Activated CD4-positive, alpha-beta T cell treated with anti-CD3 and anti-CD28 coated beads, Interleukin-2, amount 50 U/mL, for 1 hour (primary cell): ENCODE data around the gene CEACAM19.
"Not testable (repeated sequence)": the region's sequence is repeated elsewhere in the genome, so short reads cannot be mapped to it uniquely, and the experiment has no call there.

ENCODE experiments used
- DNase-seq: peaks from one replicate; pipeline ENCODE4 v3.0.0-alpha.2; 2020

Gene CEACAM19

DNA sequence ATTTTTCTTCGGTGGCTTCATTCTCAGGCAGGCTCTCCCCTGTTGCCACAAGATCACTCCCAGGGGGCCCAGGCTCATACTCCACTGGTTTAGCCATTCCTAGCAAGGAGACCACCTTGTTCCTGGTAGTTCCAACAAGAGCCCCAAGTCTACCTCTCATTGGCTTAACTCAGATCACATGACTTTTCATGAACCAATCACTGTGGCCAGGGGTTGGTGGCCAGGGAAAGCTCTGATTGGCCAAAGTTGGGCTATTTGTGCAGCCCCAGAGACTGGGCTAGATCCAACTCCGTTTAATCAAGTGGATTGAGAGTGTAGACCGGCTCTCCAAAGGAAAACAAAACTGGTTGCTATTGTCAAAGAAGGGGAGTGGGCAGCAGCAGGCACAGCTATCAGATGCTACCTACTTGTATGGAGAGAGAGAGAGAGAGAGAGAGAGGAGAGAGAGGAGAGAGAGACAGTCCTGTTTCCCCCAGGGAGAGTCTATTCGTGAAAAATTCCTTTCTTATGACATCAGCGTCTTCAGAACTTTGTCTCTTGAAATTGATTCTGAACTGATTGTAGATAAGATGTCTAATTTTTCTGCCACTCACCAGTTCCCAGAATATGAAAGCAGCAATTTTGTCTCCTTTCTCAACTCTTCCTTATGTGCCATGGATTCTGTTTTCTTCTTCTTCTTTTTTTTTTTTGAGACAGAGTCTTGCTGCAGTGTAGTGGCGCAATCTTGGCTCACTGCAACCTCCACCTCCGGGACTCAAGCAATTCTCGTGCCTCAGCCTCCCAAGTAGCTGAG lies 5.9 kb downstream of the CEACAM19 start:
- DNase-seq: no peak

DNA sequence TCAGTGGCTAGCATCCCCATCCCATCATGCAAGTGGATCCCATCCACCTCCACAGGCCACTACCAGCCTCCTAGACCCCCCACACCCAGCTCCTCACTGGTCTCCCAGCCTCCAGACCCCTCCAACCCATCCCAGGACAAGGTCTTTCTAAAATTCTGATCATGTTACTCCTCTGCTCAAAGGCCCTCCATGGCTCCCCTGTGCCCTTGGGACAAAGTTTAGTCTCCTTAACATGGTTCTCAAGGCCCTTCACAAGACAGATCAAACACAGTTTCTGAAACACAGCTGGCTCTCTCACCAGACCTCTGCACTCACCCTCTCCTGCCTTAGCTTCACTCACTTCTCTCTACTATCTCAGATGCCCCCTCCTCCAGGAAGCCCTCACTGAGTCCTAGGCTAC lies 9.3 kb downstream of the CEACAM19 start:
- no peak for DNase-seq

DNA sequence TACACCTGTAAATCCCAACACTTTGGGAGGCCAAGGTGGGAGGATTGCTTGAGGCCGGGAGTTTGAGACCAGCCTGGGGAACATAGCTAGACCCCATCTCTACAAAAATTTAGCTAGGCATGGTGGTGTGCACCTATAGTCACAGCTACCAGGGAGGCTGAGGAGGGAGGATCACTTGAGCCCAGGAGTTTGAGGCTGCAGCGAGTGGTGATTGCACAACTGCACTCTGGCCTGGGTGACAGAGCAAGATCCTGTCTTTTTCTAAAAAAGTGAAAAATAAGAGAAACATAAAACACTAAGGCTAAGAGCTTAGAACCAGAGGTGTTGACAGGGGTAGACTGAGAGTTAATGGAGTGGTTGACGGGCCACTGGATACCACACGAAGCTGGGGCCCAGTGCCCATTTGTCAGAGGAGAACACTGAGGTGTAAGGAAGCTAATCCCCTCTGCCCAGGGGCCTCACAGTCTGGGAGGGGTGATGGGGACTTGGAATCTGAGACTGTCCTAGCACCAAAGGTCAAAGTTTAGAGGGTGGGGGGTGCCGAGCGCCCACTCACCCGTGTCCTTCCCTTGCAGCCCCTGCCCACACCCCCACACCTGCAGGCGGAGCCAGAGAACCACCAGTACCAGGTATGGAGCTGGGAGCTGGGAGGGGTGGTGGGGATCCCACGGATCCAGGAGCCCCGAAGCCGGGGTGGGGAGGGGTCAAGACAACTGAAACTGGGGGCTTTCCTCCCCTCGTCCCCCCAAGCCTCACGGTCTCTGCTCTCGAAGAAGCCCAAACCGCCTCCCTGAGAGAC lies 10.9 kb downstream of the CEACAM19 start:
- no peak for DNase-seq

DNA sequence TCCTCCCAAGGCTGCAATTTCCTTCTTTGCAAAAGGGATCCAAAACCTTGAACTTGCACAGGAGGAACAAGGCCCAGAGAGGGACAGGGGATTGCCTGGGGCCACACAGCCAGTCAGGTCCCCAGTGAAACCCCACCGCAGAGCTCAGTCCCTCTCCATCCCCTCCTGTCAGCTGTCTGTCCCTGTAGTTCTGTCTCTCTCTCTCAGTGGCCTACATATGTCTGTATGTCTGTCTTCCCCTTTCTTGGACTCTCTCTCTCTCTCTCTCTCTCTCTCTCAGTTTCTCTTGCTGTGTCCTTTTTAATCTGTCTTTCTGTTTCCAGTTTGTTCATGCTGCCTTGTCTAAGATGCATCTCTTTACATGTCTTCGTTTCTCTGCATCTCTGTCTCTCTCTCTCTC lies 11.5 kb downstream of the CEACAM19 start:
- no peak for DNase-seq

DNA sequence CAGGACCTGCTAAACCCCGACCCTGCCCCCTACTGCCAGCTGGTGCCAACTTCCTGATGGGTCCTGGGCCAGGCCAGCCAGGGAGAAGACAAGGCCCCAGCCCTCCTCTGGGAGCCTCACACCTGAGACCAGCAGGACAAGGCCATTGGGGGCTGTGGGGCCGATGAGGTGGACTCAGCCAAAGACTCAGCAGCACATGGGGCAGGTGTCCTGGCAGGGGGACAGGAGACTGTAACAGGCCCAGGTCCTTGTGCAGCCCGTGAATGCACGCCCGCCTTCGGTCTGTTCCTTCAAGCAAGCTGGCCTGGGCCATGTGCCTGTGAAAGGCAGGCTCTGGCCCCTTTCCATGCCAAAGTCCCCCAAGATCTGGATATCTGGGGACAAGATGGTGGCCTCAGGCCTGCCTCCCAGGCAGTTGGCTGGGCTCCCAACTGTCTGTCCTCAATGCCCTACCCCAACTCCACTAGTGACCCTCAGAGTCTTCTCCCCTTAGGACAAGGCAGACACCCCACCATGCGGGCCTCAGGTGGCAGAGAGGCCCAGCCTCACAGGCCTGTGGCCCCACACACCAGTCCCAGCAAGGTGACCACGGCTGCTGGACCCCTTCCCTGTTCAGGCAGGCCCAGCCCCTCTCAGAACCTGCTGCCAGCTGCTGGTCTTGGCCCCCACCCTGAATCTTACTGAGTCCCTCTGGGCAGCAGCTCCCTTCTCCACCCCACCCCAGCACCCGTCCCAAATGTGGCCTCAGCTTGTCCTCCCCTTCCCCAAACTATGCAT lies 12.3 kb downstream of the CEACAM19 start:
- DNase-seq: no peak

DNA sequence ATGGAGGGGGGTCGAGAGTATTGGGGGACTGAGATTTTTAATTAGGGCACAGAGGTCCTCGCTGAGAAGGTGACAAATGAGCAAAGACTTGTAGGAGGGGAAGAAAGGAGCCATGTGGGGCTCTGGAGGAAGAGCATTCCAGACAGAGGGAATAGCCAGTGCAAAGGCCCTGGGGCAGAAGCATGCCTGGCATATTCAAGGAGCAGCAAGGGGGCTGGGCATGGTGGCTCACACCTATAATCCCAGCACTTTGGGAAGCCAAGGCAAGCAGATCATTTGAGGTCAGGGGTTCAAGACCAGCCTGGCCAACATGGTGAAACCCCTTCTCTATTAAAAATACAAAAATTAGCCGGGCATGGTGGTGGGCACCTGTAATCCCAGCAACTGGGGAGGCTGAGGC lies 13.1 kb downstream of the CEACAM19 start:
- DNase-seq: not testable (repeated sequence)

DNA sequence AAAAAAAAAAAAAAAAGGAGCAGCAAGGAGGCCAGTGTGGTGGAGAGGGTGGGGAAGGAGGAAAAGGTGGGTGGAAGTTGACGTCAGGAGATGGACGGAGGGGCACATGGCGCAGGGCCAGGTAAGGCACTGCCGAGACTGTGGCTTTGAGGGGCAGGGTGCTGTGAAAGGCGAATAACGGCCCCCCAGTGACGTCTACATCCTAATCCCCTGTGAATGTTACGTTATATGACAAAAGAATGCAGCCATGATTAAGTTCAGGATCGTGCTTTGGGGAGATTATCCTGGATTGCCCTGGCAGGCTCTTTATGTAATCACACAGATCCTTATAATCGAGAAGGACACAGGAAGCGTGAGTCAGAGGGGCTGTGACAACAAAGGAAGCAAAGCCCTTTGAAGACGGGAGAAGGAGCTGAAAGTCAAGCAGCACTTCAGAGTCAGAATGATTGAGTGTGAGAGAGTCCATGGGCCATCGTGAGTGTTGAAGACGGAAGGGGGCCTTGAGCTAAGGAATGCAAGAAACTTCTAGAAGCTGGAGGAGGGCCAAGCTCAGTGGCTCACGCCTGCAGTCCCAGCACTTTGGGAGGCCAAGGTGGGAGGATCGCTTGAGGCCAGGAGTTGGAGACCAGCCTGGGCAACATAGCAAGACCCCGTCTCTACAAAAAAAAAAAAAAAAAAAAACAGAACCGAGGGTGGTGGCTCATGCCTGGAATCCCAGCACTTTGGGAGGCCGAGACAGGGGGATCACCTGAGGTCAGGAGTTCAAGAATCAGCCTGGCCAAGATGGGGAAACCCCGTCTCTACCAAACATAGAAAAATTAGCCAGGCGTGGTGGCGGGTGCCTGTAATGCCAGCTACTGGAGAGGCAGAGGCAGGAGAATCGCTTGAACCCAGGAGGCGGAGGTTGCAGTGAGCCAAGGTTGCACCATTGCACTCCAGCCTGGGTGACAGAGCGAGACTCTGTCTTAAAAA lies 13.9 kb downstream of the CEACAM19 start:
- no peak for DNase-seq

DNA sequence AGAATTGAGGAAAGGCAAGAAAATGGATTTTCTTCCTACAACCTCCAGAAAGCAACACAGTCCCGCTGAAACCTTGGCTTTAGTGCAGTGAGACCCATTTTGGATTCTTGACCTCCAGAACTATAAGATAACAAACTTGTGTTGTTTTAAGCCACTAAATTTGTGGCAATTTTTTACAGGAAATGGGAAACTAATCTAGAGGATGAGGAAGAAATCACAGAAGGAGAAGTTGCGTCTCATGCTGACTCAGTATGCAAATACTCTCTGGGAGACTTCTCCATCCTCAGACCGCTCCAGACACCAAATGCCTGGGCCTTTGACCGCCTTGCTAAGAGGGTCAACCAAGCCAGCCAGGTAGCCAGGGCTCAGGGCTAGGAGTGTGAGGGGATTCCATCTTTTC lies 14.6 kb downstream of the CEACAM19 start:
- no peak for DNase-seq

DNA sequence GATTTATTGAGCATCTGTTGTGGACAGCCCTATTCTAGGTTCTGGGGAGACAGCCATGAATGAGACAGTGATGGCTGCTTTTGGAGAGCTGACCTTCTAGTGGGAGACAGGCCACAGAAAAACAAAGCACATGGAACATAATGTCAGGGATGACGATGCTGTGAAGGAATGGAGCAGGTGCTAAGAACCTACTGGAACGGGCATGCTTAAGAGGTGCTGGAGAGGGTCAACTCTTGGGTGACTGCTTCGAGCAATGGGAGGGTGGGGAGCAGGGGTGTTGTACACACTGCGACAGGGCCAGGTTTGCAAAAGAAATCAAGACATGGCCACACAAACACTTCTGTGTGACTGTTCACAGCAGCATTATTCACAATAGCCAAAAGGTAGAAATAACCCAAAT lies 15.6 kb downstream of the CEACAM19 start:
- DNase-seq: no peak

DNA sequence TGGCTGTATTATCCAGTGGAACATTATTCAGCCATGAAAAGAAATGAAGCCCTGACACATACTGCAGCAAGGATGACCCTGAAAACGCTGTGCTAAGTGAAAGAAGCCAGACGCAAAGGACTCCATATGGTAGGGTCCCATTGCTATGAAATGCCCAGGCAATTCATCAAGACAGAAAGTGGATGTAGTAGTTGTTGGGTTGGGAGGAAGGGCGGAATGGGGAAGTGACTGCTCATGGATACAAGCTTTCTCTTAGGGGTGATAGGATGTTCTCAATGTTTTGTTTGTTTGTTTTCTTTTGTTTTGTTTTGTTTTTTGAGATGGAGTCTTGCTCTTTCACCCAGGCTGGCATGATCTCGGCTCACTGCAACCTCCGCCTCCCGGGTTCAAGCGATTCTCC lies 16.6 kb downstream of the CEACAM19 start:
- DNase-seq: no peak

DNA sequence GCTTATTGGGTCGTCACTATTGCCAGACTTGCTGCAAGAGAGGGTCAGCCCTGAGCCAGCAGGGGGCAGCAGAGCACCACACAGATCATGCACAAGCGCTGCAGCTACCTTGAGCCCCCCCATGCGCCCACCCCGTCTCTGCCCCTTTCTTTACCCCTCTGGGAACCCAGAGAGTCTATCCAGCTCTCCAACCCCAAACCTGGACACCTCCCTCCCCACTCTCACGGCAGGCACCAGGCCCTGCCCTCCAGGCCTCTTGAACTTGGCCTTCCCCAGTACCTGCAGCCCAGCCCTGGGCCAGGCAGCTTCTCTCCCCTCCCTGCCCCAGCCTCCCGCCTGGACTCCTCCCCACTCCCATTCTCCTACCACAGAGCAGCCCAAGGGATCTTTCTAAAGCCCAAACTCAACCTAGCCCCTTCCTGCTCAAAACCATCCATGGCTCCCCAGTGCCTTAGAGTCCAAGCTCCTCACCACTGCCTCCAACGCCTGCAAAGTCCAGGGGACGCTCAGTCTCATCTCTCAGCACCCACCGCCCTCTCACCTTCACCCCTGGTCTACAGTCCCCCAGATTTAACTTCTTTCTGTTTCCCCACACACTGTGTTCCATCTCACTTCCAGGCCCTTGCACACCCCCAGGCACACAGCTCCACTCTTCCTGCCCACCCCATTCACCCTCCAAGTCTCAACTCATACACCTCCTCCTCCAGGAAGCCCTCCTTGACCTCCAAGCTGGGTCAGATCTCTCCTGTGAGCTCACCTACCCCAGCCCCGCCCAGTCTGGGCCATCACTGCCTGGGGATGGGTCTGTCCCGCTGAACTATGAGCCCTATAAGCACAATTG lies 18.2 kb downstream of the CEACAM19 start:
- peak; percentile 82 for DNase-seq

DNA sequence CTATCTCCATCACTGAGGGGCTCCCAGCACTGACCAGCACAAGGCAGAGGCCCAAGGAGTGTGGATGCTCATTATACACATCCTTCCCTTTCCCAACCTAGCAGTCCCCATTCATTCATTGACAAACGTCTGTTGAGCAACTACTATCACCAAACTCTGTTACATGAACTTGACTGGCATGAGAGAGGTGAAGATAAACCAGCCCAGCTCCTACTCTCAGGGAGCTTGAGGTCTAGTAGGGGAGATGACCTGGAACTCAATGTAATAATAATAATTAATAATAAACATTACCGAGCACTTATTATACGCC lies 18.8 kb downstream of the CEACAM19 start:
- DNase-seq: no peak

DNA sequence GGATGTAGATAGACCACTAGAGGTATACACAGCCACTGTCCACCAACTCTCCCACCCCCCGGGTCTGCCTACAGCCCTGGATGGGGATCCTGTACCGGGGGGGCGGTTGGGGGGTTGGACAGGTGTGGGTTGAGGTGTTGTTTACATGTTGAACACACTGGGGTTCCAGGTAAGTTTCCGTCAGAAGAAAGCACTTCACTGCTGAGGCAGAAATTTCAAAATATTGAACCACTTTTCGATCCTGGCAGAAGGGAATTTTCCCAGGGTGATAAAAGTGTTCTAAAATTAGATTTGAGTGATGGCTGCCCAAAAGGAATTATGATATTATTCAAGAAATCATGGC lies 21.1 kb downstream of the CEACAM19 start:
- DNase-seq: no peak

DNA sequence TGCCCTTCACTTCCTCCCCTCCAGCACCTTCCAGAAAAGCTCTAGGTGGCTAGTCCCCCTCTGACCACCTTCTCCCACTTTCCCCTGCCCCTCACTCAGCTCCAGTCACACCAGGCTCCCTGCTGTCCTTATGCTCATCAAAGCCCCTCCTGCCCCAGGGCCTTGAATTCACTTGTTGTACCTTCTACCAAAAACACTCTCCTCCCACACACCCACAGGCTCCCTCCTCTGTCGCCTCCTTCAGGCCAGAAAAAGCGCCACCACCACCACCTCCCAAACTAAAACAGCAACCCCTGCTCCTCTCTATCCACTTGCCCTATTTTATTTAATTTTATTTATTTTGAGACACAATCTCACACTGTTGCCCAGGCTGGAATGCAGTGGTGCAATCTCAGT lies 22.9 kb downstream of the CEACAM19 start:
- DNase-seq: peak; percentile 14

DNA sequence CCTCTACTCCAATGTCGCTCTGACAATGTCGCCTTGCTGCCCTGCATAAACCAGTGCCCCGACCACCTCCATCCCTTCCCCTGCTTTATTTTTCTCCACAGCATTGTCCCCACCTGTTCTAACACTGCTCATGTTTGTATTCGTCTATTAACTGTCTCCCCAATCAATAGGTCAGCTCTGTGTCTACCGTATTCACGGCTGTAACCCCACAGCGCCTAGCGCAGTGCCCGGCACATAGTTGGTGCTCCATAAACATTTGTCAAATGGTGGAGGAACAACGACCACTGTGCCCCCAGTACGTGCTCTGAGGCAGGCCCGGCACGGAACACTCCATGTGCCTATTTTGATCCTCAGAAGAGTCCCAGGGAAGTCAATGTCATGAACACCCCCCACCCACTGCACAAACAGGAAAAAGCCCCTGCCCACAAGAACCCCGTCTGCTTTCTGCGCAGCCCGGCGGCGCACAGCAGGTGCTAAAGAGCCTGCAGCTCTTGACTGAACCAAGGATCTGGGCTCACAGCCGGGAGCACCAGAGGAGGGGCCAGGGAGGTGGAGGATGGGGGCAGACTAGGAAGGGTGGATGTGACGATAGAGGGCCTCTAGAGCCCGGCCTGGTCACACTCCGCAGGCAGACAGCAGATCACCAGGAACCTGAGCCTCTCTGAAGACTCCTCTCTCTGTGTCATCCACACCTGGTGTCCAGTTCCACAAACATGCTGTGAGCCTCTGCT lies 25.8 kb downstream of the CEACAM19 start:
- DNase-seq: no peak

DNA sequence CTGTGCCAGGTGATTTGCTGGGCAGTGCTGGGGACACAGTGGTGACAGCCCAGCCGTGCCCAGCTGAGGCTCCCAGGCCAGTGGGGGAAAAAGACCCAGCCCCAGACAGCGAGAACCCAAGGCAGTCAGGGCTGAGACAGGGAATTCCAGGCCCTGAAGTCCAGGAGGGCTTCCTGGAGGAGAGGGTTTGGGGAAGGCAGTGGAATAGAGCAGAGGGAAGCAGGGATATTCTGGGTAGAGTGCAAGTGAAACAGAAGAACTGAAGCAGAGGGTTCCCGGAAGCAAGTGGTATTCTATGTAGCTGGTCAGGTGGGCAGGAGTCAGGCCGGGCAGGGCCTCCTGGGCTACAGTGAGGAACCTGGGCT lies 26.4 kb downstream of the CEACAM19 start:
- DNase-seq: no peak

DNA sequence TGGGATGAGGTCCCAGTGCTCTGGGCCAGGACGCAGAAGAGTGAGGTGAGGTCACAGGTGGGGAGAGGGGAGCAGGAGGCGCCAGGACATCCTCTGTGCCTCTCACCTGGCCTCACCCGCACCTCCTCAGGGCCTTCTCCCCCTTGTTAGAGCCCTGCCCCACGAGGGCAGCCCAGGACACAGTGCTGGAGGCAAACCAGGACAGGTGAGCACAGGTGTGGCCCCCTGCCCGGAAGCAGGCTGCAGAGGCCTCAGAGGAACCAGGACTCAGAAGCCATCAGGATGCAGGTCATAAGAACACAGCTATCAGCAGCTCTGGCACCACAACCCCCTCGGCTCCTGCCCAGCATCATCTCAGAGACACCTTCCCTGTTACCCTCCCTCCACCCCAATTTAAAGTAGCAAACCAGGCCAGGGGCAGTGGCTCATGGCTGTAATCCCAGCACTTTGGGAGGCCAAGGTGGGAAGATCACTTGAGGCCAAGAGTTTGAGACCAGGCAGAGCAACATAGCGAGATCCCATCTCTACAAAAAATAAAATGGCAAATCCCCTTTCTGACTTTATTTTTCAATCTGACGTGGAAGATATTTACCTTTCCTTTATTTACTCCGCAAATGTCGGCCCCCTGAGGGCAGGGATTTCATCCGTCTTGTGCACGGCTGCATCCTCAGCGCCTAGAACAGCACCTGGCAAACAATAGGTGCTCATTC lies 27.4 kb downstream of the CEACAM19 start, which contains the start of gene CEACAM16:
Gene CEACAM16, plus strand, starts transcription at position 660 of the 710 bp plus-strand sequence. CDS start 2,306 bp downstream, outside the sequence.
- DNase-seq: no peak

DNA sequence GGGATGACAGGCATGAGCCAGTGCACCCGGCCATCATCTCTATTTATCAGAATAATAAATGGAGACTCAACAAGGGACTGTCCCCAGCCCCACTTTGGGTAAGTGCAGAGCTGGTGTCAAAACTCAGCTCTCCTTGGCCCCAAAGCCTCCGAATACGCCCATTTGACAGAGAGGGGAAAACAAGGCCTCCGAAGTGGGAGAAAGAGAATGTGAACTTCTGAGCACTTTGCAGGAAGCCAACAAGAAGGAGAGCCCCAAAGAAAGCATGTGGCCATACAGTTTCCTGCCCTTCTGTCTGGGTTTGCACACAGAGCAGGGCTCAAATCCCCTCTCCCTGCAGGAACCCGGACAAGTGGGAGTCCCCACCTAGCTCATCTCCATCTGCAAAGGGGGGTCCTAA lies 29.3 kb downstream of the CEACAM19 start:
- no peak for DNase-seq

DNA sequence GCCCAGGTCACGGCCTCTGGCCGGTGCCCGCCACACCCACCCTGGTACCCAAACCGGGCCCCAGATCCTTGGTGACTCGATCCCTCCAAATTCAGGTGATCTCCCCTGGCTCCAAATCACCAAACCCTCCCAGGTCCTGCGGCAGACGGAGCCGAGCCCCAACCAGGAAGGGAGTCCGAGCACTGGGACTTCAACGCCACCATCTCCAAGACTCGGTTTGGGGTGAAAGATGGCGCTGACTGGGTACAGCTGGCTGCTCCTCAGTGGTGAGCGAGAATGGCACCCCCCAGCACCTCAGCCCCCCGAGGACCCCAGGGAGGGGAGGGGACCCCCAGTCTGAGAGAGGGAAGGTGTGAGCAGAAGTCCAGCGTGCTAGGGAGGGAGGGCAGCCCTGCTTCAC lies 29.9 kb downstream of the CEACAM19 start:
- no peak for DNase-seq

DNA sequence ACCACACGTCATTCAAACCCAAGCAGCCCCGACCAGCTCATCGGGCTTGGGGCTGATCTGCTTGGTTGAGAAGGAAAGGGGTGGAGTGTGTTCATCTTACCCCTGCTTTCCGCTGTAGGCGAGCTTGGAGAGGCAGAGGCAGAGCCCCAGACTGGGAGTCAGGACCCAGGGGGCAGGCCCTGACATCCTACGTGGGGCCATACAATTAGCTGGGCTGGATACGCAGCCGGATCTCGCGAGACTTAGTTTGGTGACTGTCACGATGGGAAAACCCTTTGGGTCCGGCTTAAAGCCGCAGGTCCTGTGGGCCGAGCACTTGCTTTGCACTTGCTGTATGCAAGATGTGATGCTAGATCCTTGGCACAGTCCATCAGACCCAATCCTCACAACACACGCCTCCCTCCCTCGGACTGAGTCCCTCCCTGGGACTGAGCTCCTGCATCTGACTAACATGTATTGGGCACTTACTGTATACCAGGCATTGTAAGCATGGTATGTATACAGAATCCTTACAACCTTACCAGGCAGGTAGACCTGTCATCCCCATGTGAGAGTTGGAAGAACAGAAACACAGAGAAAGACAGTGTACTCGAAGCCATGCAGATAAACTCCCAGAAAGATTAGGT lies 31.4 kb downstream of the CEACAM19 start:
- no peak for DNase-seq
